Vagina (tissue), 2 donors: ENCODE results near the gene PIMREG.

Source experiments
- POLR2AphosphoS5 ChIP-seq, 2 donors: sonication (generic); formaldehyde crosslinking; IDR thresholded peaks; one replicate each; pipeline ENCODE4 v1.9.0; 2017; ENCODE audit warnings: antibody characterized with exemption in 2 of 2, mild to moderate bottlenecking in 2 of 2, low read depth in 1 of 2; ENCODE audit not compliant: insufficient read depth in 1 of 2
- TF ChIP-seq, protein P1 (sequence below), 3 experiments: fragments of 450-650 bp in 2 of 3; fragments of 200-600 bp in 1 of 3; sonication (generic) in 1 of 3; IDR thresholded peaks; one replicate each; pipeline ENCODE4 v1.5.1; 2017 to 2019; ENCODE audit warnings: antibody characterized with exemption in 3 of 3, mild to moderate bottlenecking in 2 of 3, moderate library complexity in 2 of 3

DNA sequence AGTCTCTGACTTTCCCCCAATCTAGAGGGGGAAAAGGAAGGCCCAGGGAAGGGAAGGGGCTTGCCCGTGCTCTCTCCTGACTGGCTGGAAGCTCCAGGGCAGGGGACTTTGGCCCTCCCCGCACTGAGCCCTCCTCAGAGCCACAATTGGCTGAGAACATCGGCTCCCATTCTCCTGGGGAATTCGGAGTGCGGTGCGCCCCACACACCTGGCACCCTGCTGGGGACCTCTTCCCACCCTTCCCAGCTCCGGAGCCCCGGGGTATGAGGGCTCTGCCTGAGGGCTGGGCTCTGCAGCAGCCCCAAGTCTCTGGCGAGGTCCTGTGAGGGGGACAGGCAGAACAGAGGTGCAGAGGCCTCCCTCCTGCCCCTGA, 36.0 kb downstream of the PIMREG start:
- TF ChIP-seq, protein P1, sequence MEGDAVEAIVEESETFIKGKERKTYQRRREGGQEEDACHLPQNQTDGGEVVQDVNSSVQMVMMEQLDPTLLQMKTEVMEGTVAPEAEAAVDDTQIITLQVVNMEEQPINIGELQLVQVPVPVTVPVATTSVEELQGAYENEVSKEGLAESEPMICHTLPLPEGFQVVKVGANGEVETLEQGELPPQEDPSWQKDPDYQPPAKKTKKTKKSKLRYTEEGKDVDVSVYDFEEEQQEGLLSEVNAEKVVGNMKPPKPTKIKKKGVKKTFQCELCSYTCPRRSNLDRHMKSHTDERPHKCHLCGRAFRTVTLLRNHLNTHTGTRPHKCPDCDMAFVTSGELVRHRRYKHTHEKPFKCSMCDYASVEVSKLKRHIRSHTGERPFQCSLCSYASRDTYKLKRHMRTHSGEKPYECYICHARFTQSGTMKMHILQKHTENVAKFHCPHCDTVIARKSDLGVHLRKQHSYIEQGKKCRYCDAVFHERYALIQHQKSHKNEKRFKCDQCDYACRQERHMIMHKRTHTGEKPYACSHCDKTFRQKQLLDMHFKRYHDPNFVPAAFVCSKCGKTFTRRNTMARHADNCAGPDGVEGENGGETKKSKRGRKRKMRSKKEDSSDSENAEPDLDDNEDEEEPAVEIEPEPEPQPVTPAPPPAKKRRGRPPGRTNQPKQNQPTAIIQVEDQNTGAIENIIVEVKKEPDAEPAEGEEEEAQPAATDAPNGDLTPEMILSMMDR (IDR thresholded peaks at IDR 0.05): no peak
- TF ChIP-seq POLR2AphosphoS5 (IDR thresholded peaks at IDR 0.05; ENCODE audit: insufficient read depth in 1 of 2, low read depth in 1 of 2): no peak
